ENCODE data around the gene SDC4.
A peak's percentile ranks its signal among the peaks of the same experiment; 100 is the strongest.

The SDC4 gene

GRCh38 chr20:45365444-45365970, 17.3 kb upstream of the SDC4 start:
- H3K4me1 ChIP-seq (ENCODE audit: control insufficient read depth in 1 of 2, insufficient read depth in 2 of 2, low read length in 2 of 2) = peaks cover 7 to 44% of the 10 kb centered on the region in 2 donors
- no peaks in the 10 kb centered on the region for H3K9me3 ChIP-seq (ENCODE audit: control insufficient read depth in 1 of 2, low read length in 2 of 2)
- H3K9ac ChIP-seq (ENCODE audit: low read depth in 1 of 2, low read length in 2 of 2) = no peak overlapping the region
- no peak overlapping the region for H3K27ac ChIP-seq (ENCODE audit: low read depth, low read length)
- H3K27me3 ChIP-seq (ENCODE audit: control insufficient read depth in 1 of 2, insufficient read depth in 2 of 2, low read length in 2 of 2) = no peaks in the 10 kb centered on the region
- H3K36me3 ChIP-seq (ENCODE audit: control insufficient read depth in 1 of 2, insufficient read depth in 2 of 2, low read length in 2 of 2) = peaks cover 27 to 35% of the 10 kb centered on the region in 2 donors
- no peak overlapping the region for H3K4me3 ChIP-seq (ENCODE audit: low read depth in 1 of 2, low read length in 2 of 2)

- no peaks in the 10 kb centered on the region for H3K27me3 ChIP-seq (ENCODE audit: control insufficient read depth in 1 of 2, insufficient read depth in 2 of 2, low read length in 2 of 2)
- no peaks in the 10 kb centered on the region for H3K9me3 ChIP-seq (ENCODE audit: control insufficient read depth in 1 of 2, low read length in 2 of 2)
- peak overlapping the region; percentile 83 to 94 for H3K9ac ChIP-seq (ENCODE audit: low read depth in 1 of 2, low read length in 2 of 2)
- H3K4me3 ChIP-seq (ENCODE audit: low read depth in 1 of 2, low read length in 2 of 2) = peak overlapping the region; percentile 85 to 98
- peaks cover 19 to 47% of the 10 kb centered on the region in 2 donors for H3K4me1 ChIP-seq (ENCODE audit: control insufficient read depth in 1 of 2, insufficient read depth in 2 of 2, low read length in 2 of 2)
- peaks cover 27 to 35% of the 10 kb centered on the region in 2 donors for H3K36me3 ChIP-seq (ENCODE audit: control insufficient read depth in 1 of 2, insufficient read depth in 2 of 2, low read length in 2 of 2)
- peak overlapping the region; percentile 32 for H3K27ac ChIP-seq (ENCODE audit: low read depth, low read length)
Measured at GRCh38 chr20:45363611-45364492, 15.6 kb upstream of the SDC4 start.

- Histone ChIP-seq H3K27me3 (ENCODE audit: control insufficient read depth in 1 of 2, insufficient read depth in 2 of 2, low read length in 2 of 2) (no peaks in the 10 kb centered on the region), H3K36me3 (ENCODE audit: control insufficient read depth in 1 of 2, insufficient read depth in 2 of 2, low read length in 2 of 2) (peaks cover 19 to 28% of the 10 kb centered on the region in 2 donors), H3K9ac (ENCODE audit: low read depth in 1 of 2, low read length in 2 of 2) (peak within 1 kb of the TSS; percentile 83 to 94), H3K4me1 (ENCODE audit: control insufficient read depth in 1 of 2, insufficient read depth in 2 of 2, low read length in 2 of 2) (peaks cover 27 to 45% of the 10 kb centered on the region in 2 donors), H3K4me3 (ENCODE audit: low read depth in 1 of 2, low read length in 2 of 2) (peak within 1 kb of the TSS; percentile 85 to 98), H3K27ac (ENCODE audit: low read depth, low read length) (peak within 1 kb of the TSS; percentile 99), H3K9me3 (ENCODE audit: control insufficient read depth in 1 of 2, low read length in 2 of 2) (no peaks in the 10 kb centered on the region)
Measured at GRCh38 chr20:45362804-45363610, 14.8 kb upstream of the SDC4 start, which contains the start of gene SYS1. TSS of gene SYS1 (plus strand) at chr20:45363156. CDS start at chr20:45363532, 376 bp downstream.

- Histone ChIP-seq H3K4me1 (ENCODE audit: control insufficient read depth in 1 of 2, insufficient read depth in 2 of 2, low read length in 2 of 2) (peaks cover 27 to 41% of the 10 kb centered on the region in 2 donors), H3K4me3 (ENCODE audit: low read depth in 1 of 2, low read length in 2 of 2) (no peak overlapping the region), H3K9ac (ENCODE audit: low read depth in 1 of 2, low read length in 2 of 2) (no peak overlapping the region), H3K36me3 (ENCODE audit: control insufficient read depth in 1 of 2, insufficient read depth in 2 of 2, low read length in 2 of 2) (peaks cover 9 to 16% of the 10 kb centered on the region in 2 donors), H3K27me3 (ENCODE audit: control insufficient read depth in 1 of 2, insufficient read depth in 2 of 2, low read length in 2 of 2) (no peaks in the 10 kb centered on the region), H3K27ac (ENCODE audit: low read depth, low read length) (no peak overlapping the region), H3K9me3 (ENCODE audit: control insufficient read depth in 1 of 2, low read length in 2 of 2) (no peaks in the 10 kb centered on the region)
Measured at GRCh38 chr20:45361793-45362192, 13.6 kb upstream of the SDC4 start.

- Histone ChIP-seq H3K4me1 (ENCODE audit: control insufficient read depth in 1 of 2, insufficient read depth in 2 of 2, low read length in 2 of 2) (peaks cover 34 to 37% of the 10 kb centered on the region in 2 donors), H3K4me3 (ENCODE audit: low read depth in 1 of 2, low read length in 2 of 2) (no peak overlapping the region), H3K36me3 (ENCODE audit: control insufficient read depth in 1 of 2, insufficient read depth in 2 of 2, low read length in 2 of 2) (no peaks in the 10 kb centered on the region), H3K27ac (ENCODE audit: low read depth, low read length) (peak overlapping the region; percentile 13), H3K9ac (ENCODE audit: low read depth in 1 of 2, low read length in 2 of 2) (no peak overlapping the region), H3K27me3 (ENCODE audit: control insufficient read depth in 1 of 2, insufficient read depth in 2 of 2, low read length in 2 of 2) (no peaks in the 10 kb centered on the region), H3K9me3 (ENCODE audit: control insufficient read depth in 1 of 2, low read length in 2 of 2) (no peaks in the 10 kb centered on the region)
Measured at GRCh38 chr20:45359406-45360148, 11.4 kb upstream of the SDC4 start.

- peaks cover 31 to 35% of the 10 kb centered on the region in 2 donors for H3K4me1 ChIP-seq (ENCODE audit: control insufficient read depth in 1 of 2, insufficient read depth in 2 of 2, low read length in 2 of 2)
Measured at GRCh38 chr20:45359069-45359405, 10.8 kb upstream of the SDC4 start.

GRCh38 chr20:45358282-45359068, 10.3 kb upstream of the SDC4 start:
- no peak overlapping the region for H3K4me3 ChIP-seq (ENCODE audit: low read depth in 1 of 2, low read length in 2 of 2)
- no peaks in the 10 kb centered on the region for H3K9me3 ChIP-seq (ENCODE audit: control insufficient read depth in 1 of 2, low read length in 2 of 2)
- H3K27ac ChIP-seq (ENCODE audit: low read depth, low read length) = peak overlapping the region; percentile 53
- H3K27me3 ChIP-seq (ENCODE audit: control insufficient read depth in 1 of 2, insufficient read depth in 2 of 2, low read length in 2 of 2) = no peaks in the 10 kb centered on the region
- peaks cover 27 to 29% of the 10 kb centered on the region in 2 donors for H3K4me1 ChIP-seq (ENCODE audit: control insufficient read depth in 1 of 2, insufficient read depth in 2 of 2, low read length in 2 of 2)
- H3K9ac ChIP-seq (ENCODE audit: low read depth in 1 of 2, low read length in 2 of 2) = no peak overlapping the region
- H3K36me3 ChIP-seq (ENCODE audit: control insufficient read depth in 1 of 2, insufficient read depth in 2 of 2, low read length in 2 of 2) = no peaks in the 10 kb centered on the region

More at GRCh38 chr20:45359069-45359405, 10.8 kb upstream of the SDC4 start:
- Histone ChIP-seq H3K9me3 (ENCODE audit: control insufficient read depth in 1 of 2, low read length in 2 of 2) (no peaks in the 10 kb centered on the region), H3K36me3 (ENCODE audit: control insufficient read depth in 1 of 2, insufficient read depth in 2 of 2, low read length in 2 of 2) (no peaks in the 10 kb centered on the region), H3K4me3 (ENCODE audit: low read depth in 1 of 2, low read length in 2 of 2) (no peak overlapping the region), H3K27ac (ENCODE audit: low read depth, low read length) (no peak overlapping the region), H3K9ac (ENCODE audit: low read depth in 1 of 2, low read length in 2 of 2) (no peak overlapping the region), H3K27me3 (ENCODE audit: control insufficient read depth in 1 of 2, insufficient read depth in 2 of 2, low read length in 2 of 2) (no peaks in the 10 kb centered on the region)

GRCh38 chr20:45355209-45356084, 7.2 kb upstream of the SDC4 start:
- peaks cover 23 to 27% of the 10 kb centered on the region in 2 donors for H3K4me1 ChIP-seq (ENCODE audit: control insufficient read depth in 1 of 2, insufficient read depth in 2 of 2, low read length in 2 of 2)
- no peaks in the 10 kb centered on the region for H3K9me3 ChIP-seq (ENCODE audit: control insufficient read depth in 1 of 2, low read length in 2 of 2)
- no peak overlapping the region for H3K27ac ChIP-seq (ENCODE audit: low read depth, low read length)
- no peaks in the 10 kb centered on the region for H3K27me3 ChIP-seq (ENCODE audit: control insufficient read depth in 1 of 2, insufficient read depth in 2 of 2, low read length in 2 of 2)
- no peaks in the 10 kb centered on the region for H3K36me3 ChIP-seq (ENCODE audit: control insufficient read depth in 1 of 2, insufficient read depth in 2 of 2, low read length in 2 of 2)
- no peak overlapping the region for H3K4me3 ChIP-seq (ENCODE audit: low read depth in 1 of 2, low read length in 2 of 2)
- H3K9ac ChIP-seq (ENCODE audit: low read depth in 1 of 2, low read length in 2 of 2) = no peak overlapping the region

Data from duodenal mucosa (tissue), 2 donors.